ENCODE measurements around the gene JADE2.

DNA sequence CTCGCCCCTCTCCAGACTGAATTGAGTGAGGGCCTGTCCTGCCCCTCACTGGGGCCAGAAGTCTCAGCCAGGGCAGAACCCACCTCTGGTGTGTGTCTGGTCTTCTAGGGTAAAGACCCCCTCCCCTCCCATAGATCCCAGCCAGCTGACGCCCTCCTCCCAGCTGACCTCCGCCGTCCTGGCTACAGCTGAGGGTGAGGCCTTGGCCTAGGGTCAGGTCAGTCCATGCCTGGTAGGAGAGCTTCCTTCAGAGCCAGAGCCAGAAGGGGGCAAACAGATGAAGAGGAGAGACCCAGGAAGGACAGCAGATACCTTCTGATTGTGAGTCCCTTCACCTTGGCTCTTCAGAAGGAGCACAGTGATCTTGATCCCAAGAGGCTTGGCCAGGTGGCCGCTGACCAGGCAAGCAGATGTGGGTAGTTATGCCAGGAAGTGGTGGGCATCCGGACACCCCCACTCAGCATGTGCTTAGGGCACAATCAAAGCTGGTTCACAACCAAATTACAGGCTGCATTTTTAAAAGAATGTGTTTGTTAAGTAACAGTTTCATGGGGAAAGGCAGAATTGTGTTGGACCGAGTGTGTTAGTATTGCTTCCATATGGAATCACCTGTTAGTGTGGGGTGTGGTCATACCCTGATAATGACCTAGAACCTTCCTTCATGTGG is 29.9 kb downstream of the JADE2 start:
- TF ChIP-seq, protein P1, sequence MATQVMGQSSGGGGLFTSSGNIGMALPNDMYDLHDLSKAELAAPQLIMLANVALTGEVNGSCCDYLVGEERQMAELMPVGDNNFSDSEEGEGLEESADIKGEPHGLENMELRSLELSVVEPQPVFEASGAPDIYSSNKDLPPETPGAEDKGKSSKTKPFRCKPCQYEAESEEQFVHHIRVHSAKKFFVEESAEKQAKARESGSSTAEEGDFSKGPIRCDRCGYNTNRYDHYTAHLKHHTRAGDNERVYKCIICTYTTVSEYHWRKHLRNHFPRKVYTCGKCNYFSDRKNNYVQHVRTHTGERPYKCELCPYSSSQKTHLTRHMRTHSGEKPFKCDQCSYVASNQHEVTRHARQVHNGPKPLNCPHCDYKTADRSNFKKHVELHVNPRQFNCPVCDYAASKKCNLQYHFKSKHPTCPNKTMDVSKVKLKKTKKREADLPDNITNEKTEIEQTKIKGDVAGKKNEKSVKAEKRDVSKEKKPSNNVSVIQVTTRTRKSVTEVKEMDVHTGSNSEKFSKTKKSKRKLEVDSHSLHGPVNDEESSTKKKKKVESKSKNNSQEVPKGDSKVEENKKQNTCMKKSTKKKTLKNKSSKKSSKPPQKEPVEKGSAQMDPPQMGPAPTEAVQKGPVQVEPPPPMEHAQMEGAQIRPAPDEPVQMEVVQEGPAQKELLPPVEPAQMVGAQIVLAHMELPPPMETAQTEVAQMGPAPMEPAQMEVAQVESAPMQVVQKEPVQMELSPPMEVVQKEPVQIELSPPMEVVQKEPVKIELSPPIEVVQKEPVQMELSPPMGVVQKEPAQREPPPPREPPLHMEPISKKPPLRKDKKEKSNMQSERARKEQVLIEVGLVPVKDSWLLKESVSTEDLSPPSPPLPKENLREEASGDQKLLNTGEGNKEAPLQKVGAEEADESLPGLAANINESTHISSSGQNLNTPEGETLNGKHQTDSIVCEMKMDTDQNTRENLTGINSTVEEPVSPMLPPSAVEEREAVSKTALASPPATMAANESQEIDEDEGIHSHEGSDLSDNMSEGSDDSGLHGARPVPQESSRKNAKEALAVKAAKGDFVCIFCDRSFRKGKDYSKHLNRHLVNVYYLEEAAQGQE (IDR thresholded peaks at IDR 0.05; ENCODE audit: unreplicated experiment) = no peak
- TF ChIP-seq, protein P2, sequence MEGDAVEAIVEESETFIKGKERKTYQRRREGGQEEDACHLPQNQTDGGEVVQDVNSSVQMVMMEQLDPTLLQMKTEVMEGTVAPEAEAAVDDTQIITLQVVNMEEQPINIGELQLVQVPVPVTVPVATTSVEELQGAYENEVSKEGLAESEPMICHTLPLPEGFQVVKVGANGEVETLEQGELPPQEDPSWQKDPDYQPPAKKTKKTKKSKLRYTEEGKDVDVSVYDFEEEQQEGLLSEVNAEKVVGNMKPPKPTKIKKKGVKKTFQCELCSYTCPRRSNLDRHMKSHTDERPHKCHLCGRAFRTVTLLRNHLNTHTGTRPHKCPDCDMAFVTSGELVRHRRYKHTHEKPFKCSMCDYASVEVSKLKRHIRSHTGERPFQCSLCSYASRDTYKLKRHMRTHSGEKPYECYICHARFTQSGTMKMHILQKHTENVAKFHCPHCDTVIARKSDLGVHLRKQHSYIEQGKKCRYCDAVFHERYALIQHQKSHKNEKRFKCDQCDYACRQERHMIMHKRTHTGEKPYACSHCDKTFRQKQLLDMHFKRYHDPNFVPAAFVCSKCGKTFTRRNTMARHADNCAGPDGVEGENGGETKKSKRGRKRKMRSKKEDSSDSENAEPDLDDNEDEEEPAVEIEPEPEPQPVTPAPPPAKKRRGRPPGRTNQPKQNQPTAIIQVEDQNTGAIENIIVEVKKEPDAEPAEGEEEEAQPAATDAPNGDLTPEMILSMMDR (conservative IDR thresholded peaks at IDR 0.05; ENCODE audit: low read depth in 2 of 2) = no peak

Data from GM23338 (cell line).